Inflammatory macrophage treated with lipopolysaccharide for 1 hour (primary cell): ENCODE results near the gene RDH13.
A peak's percentile ranks its signal among the peaks of the same experiment; 100 is the strongest.
"Not testable (repeated sequence)": the region's sequence is repeated elsewhere in the genome, so short reads cannot be mapped to it uniquely, and the experiment has no call there.

Source experiments
- DNase-seq, 2 donors: peaks; one replicate each; pipeline ENCODE4 v3.0.0-alpha.2; 2020 to 2022

RDH13 gene

GRCh38 chr19:55044286-55044685, 18.7 kb downstream of the RDH13 start:
- no peak for DNase-seq

GRCh38 chr19:55042688-55043087, 20.3 kb downstream of the RDH13 start:
- no peak for DNase-seq

- DNase-seq, result no peak
These were observed 20.6 kb downstream of the RDH13 start for GRCh38 chr19:55042344-55042678.

GRCh38 chr19:55041627-55042343, 21.2 kb downstream of the RDH13 start:
- DNase-seq, result no peak

GRCh38 chr19:55041244-55041626, 21.7 kb downstream of the RDH13 start:
- no peak for DNase-seq

- not testable (repeated sequence) for DNase-seq
These were observed 22.3 kb downstream of the RDH13 start for GRCh38 chr19:55040654-55041053.

- not testable (repeated sequence) for DNase-seq
These were observed 25.3 kb downstream of the RDH13 start for GRCh38 chr19:55037603-55038002.

GRCh38 chr19:55036058-55036457, 26.9 kb downstream of the RDH13 start:
- no peak for DNase-seq

- no peak for DNase-seq
These were observed 28.2 kb downstream of the RDH13 start for GRCh38 chr19:55034751-55035150.

- DNase-seq, result not testable (repeated sequence)
These were observed 29.8 kb downstream of the RDH13 start for GRCh38 chr19:55032976-55033643.

GRCh38 chr19:55032170-55032800, 30.7 kb downstream of the RDH13 start:
- no peak for DNase-seq

- no peak for DNase-seq
These were observed 31.8 kb downstream of the RDH13 start for GRCh38 chr19:55031178-55031577.

GRCh38 chr19:55028757-55029156, 34.2 kb downstream of the RDH13 start:
- no peak for DNase-seq

GRCh38 chr19:55027472-55028337, 35.2 kb downstream of the RDH13 start:
- DNase-seq, result peak in 1 of 2 donors; percentile 16

- not testable (repeated sequence) for DNase-seq
These were observed 35.8 kb downstream of the RDH13 start for GRCh38 chr19:55027140-55027471.

- DNase-seq, result no peak
These were observed 38.8 kb downstream of the RDH13 start for GRCh38 chr19:55024111-55024510.

- DNase-seq, result not testable (repeated sequence)
These were observed 42.6 kb downstream of the RDH13 start for GRCh38 chr19:55020351-55020750.

GRCh38 chr19:55018633-55019032, 44.3 kb downstream of the RDH13 start:
- no peak for DNase-seq

- no peak for DNase-seq
These were observed 44.7 kb downstream of the RDH13 start for GRCh38 chr19:55018216-55018615.

- no peak for DNase-seq
These were observed 46.9 kb downstream of the RDH13 start for GRCh38 chr19:55016017-55016416.

GRCh38 chr19:55015126-55015525, 47.8 kb downstream of the RDH13 start:
- no peak for DNase-seq

GRCh38 chr19:55014714-55015113, 48.2 kb downstream of the RDH13 start:
- DNase-seq, result no peak

- no peak for DNase-seq
These were observed 49.4 kb downstream of the RDH13 start for GRCh38 chr19:55013596-55013995.
